Parathyroid adenoma (tissue), 2 donors: ENCODE results near the gene CPVL.

Experiments
- H2AFZ ChIP-seq: fragments of 300-600 bp; sonication (generic); one replicate; pipeline ENCODE4 v1.7.0; 2017; ENCODE audit warnings: antibody characterized with exemption, mild to moderate bottlenecking
- H3K27ac ChIP-seq: fragments of 300-600 bp; sonication (generic); one replicate; pipeline ENCODE4 v1.7.0; 2017
- H3K27me3 ChIP-seq: fragments of 300-600 bp; sonication (generic); one replicate; pipeline ENCODE4 v1.7.0; 2017; ENCODE audit warnings: low read length; ENCODE audit not compliant: control insufficient read depth, insufficient read depth
- H3K36me3 ChIP-seq: fragments of 300-600 bp; sonication (generic); one replicate; pipeline ENCODE4 v1.7.0; 2017; ENCODE audit warnings: low read length; ENCODE audit not compliant: control insufficient read depth, insufficient read depth
- H3K4me1 ChIP-seq: fragments of 300-600 bp; sonication (generic); one replicate; pipeline ENCODE4 v1.7.0; 2017; ENCODE audit warnings: control low read depth
- H3K4me2 ChIP-seq: fragments of 300-600 bp; sonication (generic); one replicate; pipeline ENCODE4 v1.7.0; 2017; ENCODE audit warnings: low read length
- H3K4me3 ChIP-seq: fragments of 300-600 bp; sonication (generic); one replicate; pipeline ENCODE4 v1.7.0; 2017; ENCODE audit warnings: low read depth, low read length
- H3K79me2 ChIP-seq: fragments of 300-600 bp; sonication (generic); one replicate; pipeline ENCODE4 v1.7.0; 2017; ENCODE audit warnings: control low read depth
- H3K9ac ChIP-seq: fragments of 300-600 bp; sonication (generic); one replicate; pipeline ENCODE4 v1.7.0; 2017; ENCODE audit warnings: mild to moderate bottlenecking
- H3K9me3 ChIP-seq: fragments of 300-600 bp; sonication (generic); one replicate; pipeline ENCODE4 v1.7.0; 2017; ENCODE audit warnings: low read length; ENCODE audit not compliant: control insufficient read depth
- CTCF ChIP-seq: fragments of 300-600 bp; sonication (generic); IDR thresholded peaks from one replicate; pipeline ENCODE4 v1.7.0; 2017; ENCODE audit warnings: antibody characterized with exemption, mild to moderate bottlenecking
- donor health status: primary hyperparathyroidism.

The CPVL gene

GRCh38 chr7:28990200-28990960 is 156.0 kb downstream of the CPVL start:
- Histone ChIP-seq H3K9ac (no peak overlapping the region), H3K79me2 (no peaks in the 10 kb centered on the region), H2AFZ (no peak overlapping the region), H3K36me3 (no peaks in the 10 kb centered on the region), H3K4me3 (no peak overlapping the region), H3K27me3 (no peaks in the 10 kb centered on the region), H3K4me1 (no peaks in the 10 kb centered on the region), H3K4me2 (no peak overlapping the region), H3K9me3 (no peaks in the 10 kb centered on the region), H3K27ac (no peak overlapping the region)
- no peak for TF ChIP-seq CTCF

GRCh38 chr7:28989211-28989980 is 156.9 kb downstream of the CPVL start:
- Histone ChIP-seq H3K4me1 (no peaks in the 10 kb centered on the region), H3K27me3 (no peaks in the 10 kb centered on the region), H3K4me2 (no peak overlapping the region), H3K9me3 (no peaks in the 10 kb centered on the region), H3K9ac (no peak overlapping the region), H3K36me3 (no peaks in the 10 kb centered on the region), H3K4me3 (no peak overlapping the region), H2AFZ (no peak overlapping the region), H3K27ac (no peak overlapping the region), H3K79me2 (no peaks in the 10 kb centered on the region)
- TF ChIP-seq CTCF, result no peak

- H3K36me3 ChIP-seq, result no peaks in the 10 kb centered on the region
- no peak overlapping the region for H3K27ac ChIP-seq
- no peak for TF ChIP-seq CTCF
- no peak overlapping the region for H2AFZ ChIP-seq
- no peak overlapping the region for H3K4me2 ChIP-seq
- H3K79me2 ChIP-seq, result no peaks in the 10 kb centered on the region
- no peak overlapping the region for H3K9ac ChIP-seq
- no peaks in the 10 kb centered on the region for H3K9me3 ChIP-seq
- H3K4me3 ChIP-seq, result no peak overlapping the region
- no peaks in the 10 kb centered on the region for H3K4me1 ChIP-seq
- H3K27me3 ChIP-seq, result no peaks in the 10 kb centered on the region
These were observed 157.5 kb downstream of the CPVL start for GRCh38 chr7:28988810-28989209.

- Histone ChIP-seq H3K9me3 (no peaks in the 10 kb centered on the region), H3K27ac (no peak overlapping the region), H3K27me3 (no peaks in the 10 kb centered on the region), H3K4me2 (no peak overlapping the region), H3K36me3 (no peaks in the 10 kb centered on the region), H3K79me2 (no peaks in the 10 kb centered on the region), H3K4me1 (no peaks in the 10 kb centered on the region), H3K9ac (no peak overlapping the region), H2AFZ (no peak overlapping the region), H3K4me3 (no peak overlapping the region)
- TF ChIP-seq CTCF, result no peak
These were observed 158.2 kb downstream of the CPVL start for GRCh38 chr7:28988091-28988490.
